Stimulated activated CD4-positive, alpha-beta T cell treated with anti-CD3 and anti-CD28 coated beads, TNF-alpha, amount 100 ng/mL, for 24 hours (primary cell): ENCODE measurements around the gene RND2.
"Not testable (repeated sequence)": the region's sequence is repeated elsewhere in the genome, so short reads cannot be mapped to it uniquely, and the experiment has no call there.

ENCODE experiments used
- DNase-seq, 3 experiments: peaks; one replicate each; pipeline ENCODE4 v3.0.0-alpha.2; 2020; ENCODE audit warnings: low read depth in 3 of 3

Gene RND2

GRCh38 chr17:43024407-43025289 is at the start of gene RND2:
Gene RND2 (plus strand): TSS chr17:43025231. CDS start chr17:43025348, 117 bp downstream.
- peak; percentile 49 to 77 (median 60) for DNase-seq

GRCh38 chr17:42975265-42975664 is 49.8 kb upstream of the RND2 start:
- no peak for DNase-seq

- not testable (repeated sequence) for DNase-seq
Observed at GRCh38 chr17:42975701-42976100, 49.3 kb upstream of the RND2 start.

- peak in 1 of 3 experiments; percentile 35 for DNase-seq
Observed at GRCh38 chr17:42979511-42980273, 45.3 kb upstream of the RND2 start, which contains the start of gene PTGES3L. Gene PTGES3L (minus strand): TSS chr17:42980080. CDS start chr17:42980053, 27 bp downstream.

GRCh38 chr17:42980274-42980765 is 44.7 kb upstream of the RND2 start, which contains the start of gene RUNDC1:
Gene RUNDC1 (plus strand): TSS chr17:42980565. CDS start chr17:42980577, 12 bp downstream.
- DNase-seq = peak; percentile 85 to 93 (median 88)

DNA sequence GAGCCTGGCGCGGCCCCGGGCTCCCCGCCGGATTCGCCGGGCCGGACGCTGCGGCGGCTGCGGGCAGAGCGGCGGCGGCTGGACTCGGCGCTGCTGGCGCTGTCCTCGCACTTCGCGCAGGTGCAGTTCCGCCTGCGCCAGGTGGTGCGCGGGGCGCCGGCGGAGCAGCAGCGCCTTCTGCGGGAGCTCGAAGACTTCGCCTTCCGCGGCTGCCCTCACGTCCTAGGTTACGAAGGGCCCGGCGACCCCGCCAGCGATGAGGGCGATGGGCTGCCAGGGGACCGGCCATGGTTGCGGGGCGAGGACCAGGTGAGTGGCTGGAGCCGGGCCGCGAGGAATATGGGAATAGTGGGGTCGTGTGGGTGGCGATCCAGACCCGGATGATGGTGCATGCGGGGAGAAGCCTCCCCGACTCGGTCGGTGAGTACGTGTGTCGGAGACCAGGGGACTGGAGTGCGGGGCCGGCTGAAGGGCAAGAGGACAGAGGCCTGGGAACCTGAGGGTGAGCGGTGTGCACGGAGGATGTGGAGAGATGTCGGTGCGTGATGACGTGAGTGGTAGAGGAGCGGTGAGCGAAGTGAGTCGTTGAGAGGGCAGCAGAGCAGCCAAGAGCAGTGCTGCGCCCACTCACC is 44.1 kb upstream of the RND2 start:
- peak; percentile 46 to 74 (median 52) for DNase-seq

- DNase-seq = no peak
Observed at GRCh38 chr17:42982266-42982665, 42.8 kb upstream of the RND2 start.

GRCh38 chr17:42985225-42985624 is 39.8 kb upstream of the RND2 start:
- no peak for DNase-seq

GRCh38 chr17:42989141-42989540 is 35.9 kb upstream of the RND2 start:
- no peak for DNase-seq

DNA sequence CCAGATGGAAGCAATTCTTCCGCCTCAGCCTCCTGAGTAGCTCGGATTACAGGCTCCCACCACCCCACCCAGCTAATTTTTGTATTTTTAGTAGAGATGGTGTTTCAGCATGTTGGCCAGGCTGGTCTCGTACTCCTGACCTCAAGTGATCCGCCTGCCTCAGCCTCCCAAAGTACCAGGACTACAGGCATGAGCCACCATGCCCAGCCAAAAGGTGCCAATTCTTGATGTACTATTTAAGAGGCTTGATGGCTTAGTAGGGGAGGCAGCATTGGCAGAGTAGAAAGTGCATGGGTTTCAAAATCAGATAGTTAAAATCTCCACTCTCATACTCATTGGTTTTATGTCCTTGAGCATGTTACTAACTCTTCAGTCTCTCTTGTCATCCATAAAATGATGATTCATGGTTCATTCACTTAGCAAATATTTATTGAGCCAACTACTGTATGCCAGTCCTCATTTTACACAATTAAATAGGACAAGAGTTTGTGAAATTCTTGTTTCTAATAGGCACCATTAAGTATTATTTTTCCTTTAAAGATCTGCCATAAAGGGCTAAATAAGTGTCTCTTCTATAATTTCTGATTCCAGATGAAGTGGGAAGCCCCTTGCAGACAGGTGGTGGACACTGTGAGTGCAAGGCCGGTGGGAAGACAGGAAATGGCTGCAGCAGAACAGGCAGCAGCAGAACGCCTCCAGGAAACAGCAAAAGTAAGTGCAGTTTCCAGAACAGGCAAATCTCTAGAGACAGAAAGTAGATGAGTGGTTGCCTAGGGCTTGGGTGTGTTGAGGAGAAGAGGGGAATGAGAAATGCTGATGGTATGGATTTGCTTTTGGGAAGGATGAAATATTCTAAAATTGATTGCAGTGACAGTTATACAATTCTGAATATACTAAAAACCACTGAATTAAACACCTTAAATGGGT is 35.0 kb upstream of the RND2 start:
- DNase-seq = no peak

DNA sequence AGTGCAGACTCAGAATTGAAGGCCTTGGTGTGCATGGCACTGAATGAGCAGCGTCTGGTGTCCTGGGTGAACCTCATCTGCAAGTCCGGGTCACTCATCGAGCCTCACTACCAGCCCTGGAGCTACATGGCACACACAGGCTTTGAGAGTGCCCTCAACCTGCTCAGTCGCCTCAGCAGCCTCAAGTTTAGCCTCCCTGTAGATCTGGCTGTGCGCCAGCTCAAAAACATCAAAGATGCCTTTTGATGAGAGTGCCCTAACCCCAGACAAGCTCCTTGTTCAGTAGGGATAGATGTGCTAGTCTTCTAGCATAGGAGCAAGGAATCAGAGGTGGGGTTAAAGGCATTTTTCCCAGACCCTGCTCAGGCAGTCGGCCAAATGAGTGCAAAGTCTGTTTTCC is 33.6 kb upstream of the RND2 start:
- DNase-seq = no peak

GRCh38 chr17:42992872-42993271 is 32.2 kb upstream of the RND2 start:
- no peak for DNase-seq

DNA sequence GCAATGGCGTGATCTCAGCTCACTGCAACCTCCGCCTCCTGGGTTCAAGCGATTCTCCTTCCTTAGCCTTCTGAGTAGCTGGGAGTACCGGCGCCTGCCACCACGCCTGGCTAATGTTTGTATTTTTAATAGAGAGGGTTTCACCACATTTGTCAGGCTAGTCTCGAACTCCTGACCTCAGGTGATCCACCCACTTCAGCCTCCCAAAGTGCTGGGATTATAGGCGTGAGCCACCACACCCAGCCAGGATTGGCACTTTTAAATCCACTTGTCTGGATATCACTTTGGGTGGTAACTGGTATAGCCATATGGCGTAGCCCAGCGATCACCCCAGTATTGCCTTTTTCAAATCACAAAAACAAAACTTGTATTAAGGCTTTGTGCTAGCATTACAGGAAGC is 31.1 kb upstream of the RND2 start:
- not testable (repeated sequence) for DNase-seq

DNA sequence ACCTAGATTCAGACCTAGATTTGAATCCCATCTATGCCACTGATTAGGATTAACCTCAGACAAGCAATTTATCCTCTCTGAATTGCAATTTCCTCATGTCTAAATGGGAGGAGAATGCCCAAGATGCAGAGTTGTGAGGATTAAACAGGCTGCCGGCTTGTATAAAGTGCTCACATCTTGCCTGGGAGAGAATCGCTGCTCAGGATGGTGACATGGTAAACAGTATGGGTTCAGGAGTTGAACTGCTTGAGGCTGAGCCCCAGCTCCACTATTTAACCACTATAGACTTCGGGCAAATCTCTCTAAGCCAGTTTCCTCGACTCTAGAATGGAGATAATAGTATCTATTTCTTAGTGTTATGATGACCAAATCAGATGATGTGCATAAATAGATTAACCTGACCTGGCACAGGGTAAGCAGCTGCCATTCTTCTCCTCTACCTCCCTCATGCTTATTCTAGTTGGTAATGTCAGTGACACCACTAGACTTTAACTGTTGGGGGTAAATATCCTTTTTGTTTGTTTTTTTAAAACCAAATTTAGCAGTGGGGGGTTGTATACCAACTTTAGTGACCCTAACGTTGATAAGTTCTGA is 27.5 kb upstream of the RND2 start:
- no peak for DNase-seq

GRCh38 chr17:42997984-42998938 is 26.8 kb upstream of the RND2 start, which contains the start of gene RPL27:
Gene RPL27 (plus strand): TSS chr17:42998419. CDS start chr17:42998751, 332 bp downstream.
- peak; percentile 96 for DNase-seq

GRCh38 chr17:42999003-42999525 is 26.0 kb upstream of the RND2 start:
- no peak for DNase-seq

DNA sequence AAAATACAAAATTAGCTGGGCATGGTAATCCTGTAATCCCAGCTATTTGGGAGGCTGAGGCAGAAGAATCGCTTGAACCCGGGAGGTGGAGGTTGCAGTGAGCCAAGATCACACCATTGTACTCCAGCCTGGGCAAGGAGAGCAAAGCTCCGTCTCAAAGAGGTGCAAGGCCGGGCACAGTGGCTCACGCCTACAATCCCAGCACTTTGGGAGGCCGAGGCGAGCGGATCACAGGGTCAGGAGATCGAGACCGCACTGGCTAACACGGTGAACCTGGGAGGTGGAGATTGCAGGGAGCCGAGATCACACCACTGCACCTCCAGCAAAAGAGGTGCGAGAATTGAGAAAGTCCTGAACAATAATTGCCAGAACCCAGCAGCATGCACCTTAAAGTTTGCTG is 24.1 kb upstream of the RND2 start:
- DNase-seq = not testable (repeated sequence)

- DNase-seq = no peak
Observed at GRCh38 chr17:43003542-43004172, 21.4 kb upstream of the RND2 start.
